Panc1 (cell line): Measurements from ENCODE around the gene DENND6B.

Source experiments
- POLR2AphosphoS5 ChIP-seq: IDR thresholded peaks from 2 replicates; pipeline ENCODE4 v1.6.1; 2012; ENCODE audit warnings: mild to moderate bottlenecking, low read depth, low read length, moderate library complexity
- TF ChIP-seq, protein P1 (sequence below): fragments of 450-650 bp; IDR thresholded peaks from 2 replicates; pipeline ENCODE4 v1.5.1; 2017; ENCODE audit warnings: mild to moderate bottlenecking

DNA sequence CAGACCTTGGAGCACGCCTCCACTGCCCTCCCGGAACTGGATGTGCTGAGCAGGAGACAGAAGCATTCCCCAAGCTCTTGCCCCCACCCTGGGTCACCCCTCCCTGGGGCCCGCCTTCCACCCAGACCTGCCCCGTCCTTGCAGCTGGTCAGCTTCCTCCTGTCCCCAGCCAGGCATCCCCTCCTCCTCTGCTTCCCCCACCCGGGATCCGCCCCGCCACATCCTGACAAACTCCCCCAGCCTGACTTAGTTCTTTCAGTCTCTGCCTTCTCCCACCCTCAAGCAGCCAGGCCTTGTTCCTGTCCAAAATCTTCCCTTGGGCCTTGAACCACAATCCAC lies 18.2 kb downstream of the DENND6B start:
- peak; percentile 46; the same call in 1 of the 2 replicates for TF ChIP-seq POLR2AphosphoS5
- TF ChIP-seq, protein P1, sequence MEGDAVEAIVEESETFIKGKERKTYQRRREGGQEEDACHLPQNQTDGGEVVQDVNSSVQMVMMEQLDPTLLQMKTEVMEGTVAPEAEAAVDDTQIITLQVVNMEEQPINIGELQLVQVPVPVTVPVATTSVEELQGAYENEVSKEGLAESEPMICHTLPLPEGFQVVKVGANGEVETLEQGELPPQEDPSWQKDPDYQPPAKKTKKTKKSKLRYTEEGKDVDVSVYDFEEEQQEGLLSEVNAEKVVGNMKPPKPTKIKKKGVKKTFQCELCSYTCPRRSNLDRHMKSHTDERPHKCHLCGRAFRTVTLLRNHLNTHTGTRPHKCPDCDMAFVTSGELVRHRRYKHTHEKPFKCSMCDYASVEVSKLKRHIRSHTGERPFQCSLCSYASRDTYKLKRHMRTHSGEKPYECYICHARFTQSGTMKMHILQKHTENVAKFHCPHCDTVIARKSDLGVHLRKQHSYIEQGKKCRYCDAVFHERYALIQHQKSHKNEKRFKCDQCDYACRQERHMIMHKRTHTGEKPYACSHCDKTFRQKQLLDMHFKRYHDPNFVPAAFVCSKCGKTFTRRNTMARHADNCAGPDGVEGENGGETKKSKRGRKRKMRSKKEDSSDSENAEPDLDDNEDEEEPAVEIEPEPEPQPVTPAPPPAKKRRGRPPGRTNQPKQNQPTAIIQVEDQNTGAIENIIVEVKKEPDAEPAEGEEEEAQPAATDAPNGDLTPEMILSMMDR, result no peak
